Bronchial epithelial cell (primary cell): ENCODE measurements around the gene OR1L8. TPM values are rescaled to one million over a fixed set of nuclear protein-coding genes. Genes with fewer than 3 reads are reported as not detected.
"Not testable (repeated sequence)": the region's sequence is repeated elsewhere in the genome, so short reads cannot be mapped to it uniquely, and the experiment has no call there.

Experiments used
- DNase-seq: peaks from one replicate; pipeline ENCODE4 v3.0.0-alpha.2; 2010; ENCODE audit warnings: low read depth
- FAIRE-seq: peaks from 2 replicates; lab custom pipeline; 2011; peaks lifted over from hg19 to GRCh38; lab: Jason Lieb, UNC
- H3K27me3 ChIP-seq: 2 replicates; pipeline ENCODE4 v1.5.1; 2011; ENCODE audit warnings: low read length; ENCODE audit not compliant: control insufficient read depth, insufficient read depth
- H3K36me3 ChIP-seq: 2 replicates; pipeline ENCODE4 v1.5.1; 2011; ENCODE audit warnings: low read length; ENCODE audit not compliant: control insufficient read depth, insufficient read depth
- H3K4me3 ChIP-seq: 2 replicates; pipeline ENCODE4 v1.5.1; 2011; ENCODE audit warnings: mild to moderate bottlenecking, low read depth, low read length, control low read depth
- CTCF ChIP-seq: IDR thresholded peaks from 2 replicates; pipeline ENCODE4 v1.5.1; 2011; ENCODE audit warnings: mild to moderate bottlenecking, moderate library complexity, low read length, control low read depth, inconsistent platforms; ENCODE audit not compliant: insufficient read depth, severe bottlenecking
- total RNA-seq: library from RNA; depleted of rRNA; stranded (reverse); fragments of >200 nt; gene quantifications from 2 replicates; pipeline ENCODE4 v1.2.1, GENCODE V29; 2014

The OR1L8 gene, protein sequence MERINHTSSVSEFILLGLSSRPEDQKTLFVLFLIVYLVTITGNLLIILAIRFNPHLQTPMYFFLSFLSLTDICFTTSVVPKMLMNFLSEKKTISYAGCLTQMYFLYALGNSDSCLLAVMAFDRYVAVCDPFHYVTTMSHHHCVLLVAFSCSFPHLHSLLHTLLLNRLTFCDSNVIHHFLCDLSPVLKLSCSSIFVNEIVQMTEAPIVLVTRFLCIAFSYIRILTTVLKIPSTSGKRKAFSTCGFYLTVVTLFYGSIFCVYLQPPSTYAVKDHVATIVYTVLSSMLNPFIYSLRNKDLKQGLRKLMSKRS
- total RNA-seq, result not detected in 2 replicates

DNA sequence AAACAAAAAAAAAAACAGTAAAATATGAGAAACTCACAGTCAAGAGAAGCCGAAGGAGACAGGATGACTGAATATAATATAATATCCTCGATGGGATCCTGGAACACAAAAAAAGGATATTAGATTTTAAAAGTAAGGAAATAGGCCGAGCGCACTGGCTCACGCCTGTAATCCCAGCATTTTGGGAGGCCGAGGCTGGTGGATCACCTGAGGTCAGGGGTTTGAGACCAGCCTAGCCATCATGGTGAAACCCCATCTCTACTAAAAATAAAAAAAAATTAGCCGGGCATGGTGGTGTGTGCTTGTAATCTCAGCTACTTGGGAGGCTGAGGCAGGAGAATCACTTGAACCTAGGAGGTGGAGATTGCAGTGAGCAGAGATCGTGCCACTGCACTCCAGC is at the start of gene OR1L8:
TSS of gene OR1L8 (minus strand) at position 101 of the 400 bp plus-strand sequence. CDS start 14,907 bp downstream, outside the sequence.
- DNase-seq, FAIRE-seq, H3K36me3 ChIP-seq, H3K4me3 ChIP-seq, H3K27me3 ChIP-seq: not testable (repeated sequence)

DNA sequence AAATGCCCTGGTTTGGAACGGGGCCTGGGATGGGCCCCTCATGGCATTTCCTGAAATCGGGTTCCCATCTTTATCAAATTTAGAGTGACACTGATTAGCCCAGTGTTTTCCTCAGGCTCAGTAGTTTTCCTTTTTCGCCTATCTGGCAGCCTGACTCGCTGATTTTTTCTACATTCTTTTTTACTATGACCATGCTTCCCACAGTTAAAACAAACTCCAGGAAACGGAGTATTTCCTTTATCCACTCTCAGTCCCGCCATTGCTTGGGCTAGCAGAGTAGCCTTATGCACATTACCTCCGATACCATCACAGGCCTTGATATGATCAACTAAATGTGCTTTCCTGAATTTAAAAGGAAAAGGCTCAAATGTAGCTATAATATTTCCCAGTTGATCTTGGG is 36.8 kb upstream of the OR1L8 start:
- H3K27me3 ChIP-seq, result no peaks in the 10 kb centered on the region
- TF ChIP-seq CTCF, result no peak
- no peaks in the 10 kb centered on the region for H3K36me3 ChIP-seq
- H3K4me3 ChIP-seq, result no peak overlapping the region
- DNase-seq (no peak), FAIRE-seq (no peak)

- no peak for TF ChIP-seq CTCF
- H3K4me3 ChIP-seq, result no peak within 1 kb of the TSS
- DNase-seq (no peak), FAIRE-seq (no peak)
- no peaks in the 10 kb centered on the region for H3K36me3 ChIP-seq
- no peaks in the 10 kb centered on the region for H3K27me3 ChIP-seq
These were observed 31.2 kb upstream of the OR1L8 start, which contains the start of gene OR1Q1 for GRCh38 chr9:122614362-122614761. Gene OR1Q1, plus strand, starts transcription at chr9:122614738. Its CDS starts 0 bp downstream, at chr9:122614738.

GRCh38 chr9:122609804-122610203 is 26.6 kb upstream of the OR1L8 start:
- no peak for TF ChIP-seq CTCF
- H3K27me3 ChIP-seq, result no peaks in the 10 kb centered on the region
- DNase-seq, result no peak
- H3K36me3 ChIP-seq, result no peaks in the 10 kb centered on the region
- FAIRE-seq, result no peak
- H3K4me3 ChIP-seq, result no peak overlapping the region

DNA sequence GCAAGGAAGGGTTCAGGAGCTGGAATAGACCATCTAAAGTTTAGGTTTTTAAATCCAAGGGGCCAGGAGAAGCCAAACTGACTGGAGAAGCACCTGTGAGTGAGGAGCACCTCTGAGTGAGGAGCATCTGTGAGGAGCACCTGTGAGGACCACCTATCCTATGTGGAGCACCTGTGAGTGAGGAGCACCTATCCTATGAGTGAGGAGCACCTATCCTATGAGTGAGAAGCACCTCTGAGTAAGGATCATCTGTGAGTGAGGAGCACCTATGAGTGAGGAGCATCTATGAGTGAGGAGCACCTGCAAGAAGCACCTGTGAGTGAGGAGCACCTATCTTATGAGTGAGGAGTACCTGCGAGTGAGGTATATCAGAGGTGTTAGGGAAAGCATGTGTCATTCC is 23.4 kb upstream of the OR1L8 start:
- no peak for TF ChIP-seq CTCF
- Histone ChIP-seq H3K4me3 (no peak overlapping the region), H3K36me3 (no peaks in the 10 kb centered on the region), H3K27me3 (no peaks in the 10 kb centered on the region)
- no peak for FAIRE-seq
- no peak for DNase-seq

DNA sequence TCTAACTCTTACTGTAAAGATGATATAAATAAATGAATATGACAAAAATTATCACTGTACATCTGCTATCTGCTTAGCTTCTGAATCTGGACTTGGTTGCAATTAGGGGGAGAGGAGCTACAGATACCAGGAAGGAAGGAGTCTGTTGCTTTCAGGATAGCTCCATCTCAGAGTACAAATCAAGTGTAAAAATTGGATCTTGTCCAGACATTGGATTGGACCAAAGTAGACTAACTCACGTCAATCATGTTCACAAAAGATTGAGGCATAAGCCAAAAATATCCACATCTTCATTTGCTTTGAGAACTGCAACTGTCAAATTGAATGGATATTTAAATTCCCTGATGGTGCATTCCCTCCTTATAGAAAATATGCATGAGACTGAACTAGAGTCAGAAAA is 22.5 kb upstream of the OR1L8 start:
- Histone ChIP-seq H3K27me3 (no peaks in the 10 kb centered on the region), H3K4me3 (no peak overlapping the region), H3K36me3 (no peaks in the 10 kb centered on the region)
- FAIRE-seq, result no peak
- no peak for DNase-seq
- TF ChIP-seq CTCF, result no peak
